Panc1 (cell line): ENCODE data around the gene BHLHE23. TPM values are rescaled to one million over a fixed set of nuclear protein-coding genes. Genes with fewer than 3 reads are reported as not detected.

ENCODE experiments used
- ATAC-seq: fragments of 200-7000 bp; cut with Tn5 transposase; 2 replicates; pipeline ENCODE4 v1.9.1; 2020; ENCODE audit warnings: mild to moderate bottlenecking, moderate library complexity
- BruUV-seq: library from RNA; stranded (reverse); fragments of 400-500 nt; replicated peaks from 2 replicates; lab custom pipeline; 2021; lab: Mats Ljungman, UMichigan
- CTCF ChIA-PET: fragments of 300-600 bp; sonication (Branson Sonifier 250); formaldehyde crosslinking; loops from one replicate; lab custom pipeline; 2022; ENCODE audit warnings: antibody characterized with exemption; lab: Charles Lee
- POLR2A ChIA-PET: fragments of 300-600 bp; sonication (Branson Sonifier 250); formaldehyde crosslinking; loops from one replicate; lab custom pipeline; 2022; ENCODE audit warnings: antibody characterized with exemption; lab: Charles Lee
- DNase-seq: peaks from one replicate; pipeline ENCODE4 v3.0.0-alpha.2; 2010; ENCODE audit warnings: low read depth, low spot score
- H3K27ac ChIP-seq: 2 replicates; pipeline ENCODE4 v1.5.1; 2011; ENCODE audit warnings: mild to moderate bottlenecking, low read length, inconsistent platforms
- H3K27me3 ChIP-seq: fragments of 200-500 bp; sonication (Bioruptor generic); 2 replicates; pipeline ENCODE4 v1.6.0; 2014; ENCODE audit warnings: low read length, inconsistent platforms; ENCODE audit not compliant: control insufficient read depth, insufficient read depth
- H3K36me3 ChIP-seq: fragments of 200-500 bp; sonication (Bioruptor generic); 2 replicates; pipeline ENCODE4 v1.5.1; 2014; ENCODE audit warnings: inconsistent platforms, mild to moderate bottlenecking, low read length, moderate library complexity; ENCODE audit not compliant: control insufficient read depth, insufficient read depth
- H3K4me1 ChIP-seq: 2 replicates; pipeline ENCODE4 v1.5.1; 2011; ENCODE audit warnings: inconsistent platforms, mild to moderate bottlenecking, low read length, moderate library complexity; ENCODE audit not compliant: control insufficient read depth, insufficient read depth
- H3K4me3 ChIP-seq, 2 experiments: 2 replicates each; pipeline ENCODE4 v1.5.1; 2011 to 2012; ENCODE audit warnings: low read depth in 2 of 2, low read length in 2 of 2, mild to moderate bottlenecking in 2 of 2, inconsistent platforms in 1 of 2, moderate library complexity in 1 of 2
- H3K9me3 ChIP-seq: fragments of 200-500 bp; sonication (Bioruptor generic); 2 replicates; pipeline ENCODE4 v1.5.1; 2014; ENCODE audit warnings: low read depth, mild to moderate bottlenecking, inconsistent platforms, low read length, moderate library complexity; ENCODE audit not compliant: control insufficient read depth, insufficient read depth
- CTCF ChIP-seq: fragments of 450-650 bp; IDR thresholded peaks from 2 replicates; pipeline ENCODE4 v1.5.1; 2017; ENCODE audit warnings: mild to moderate bottlenecking
- POLR2AphosphoS5 ChIP-seq: IDR thresholded peaks from 2 replicates; pipeline ENCODE4 v1.6.1; 2012; ENCODE audit warnings: mild to moderate bottlenecking, low read depth, low read length, moderate library complexity
- REST ChIP-seq, 2 experiments: IDR thresholded peaks; 2 replicates each; pipeline ENCODE4 v1.6.1; 2011 to 2012; ENCODE audit warnings: low read depth in 2 of 2, control low read depth in 1 of 2, low read length in 1 of 2, mild to moderate bottlenecking in 1 of 2, moderate library complexity in 1 of 2; ENCODE audit not compliant: insufficient read depth in 1 of 2
- SIN3A ChIP-seq: IDR thresholded peaks from 2 replicates; pipeline ENCODE4 v1.6.1; 2012; ENCODE audit warnings: low read depth, mild to moderate bottlenecking, low read length, moderate library complexity, borderline replicate concordance; ENCODE audit not compliant: insufficient read depth
- TCF7L2 ChIP-seq: IDR thresholded peaks from 2 replicates; pipeline ENCODE4 v1.6.1; 2011; ENCODE audit warnings: mild to moderate bottlenecking, low read depth, low read length, inconsistent platforms
- in situ Hi-C: cut with HindIII; loops from 2 replicates; pipeline ENCODE4 v1.10.0; 2016; ENCODE audit warnings: low sequenced_read_pairs, low pct_unique_long_range_greater_than_20kb
- intact Hi-C: fragments of 100-400 bp; cut with micrococcal nuclease; formaldehyde crosslinking; loops from one replicate; pipeline ENCODE4 v1.10.0; 2022; ENCODE audit not compliant: unreplicated experiment
- total RNA-seq: library from RNA; stranded (reverse); gene quantifications from one replicate; pipeline ENCODE4 v1.2.1, GENCODE V29; 2021; ENCODE audit not compliant: unreplicated experiment

The BHLHE23 gene
- total RNA-seq, 1 experiment from 2014 or later: not detected

- Histone ChIP-seq H3K36me3 (no peaks in the 10 kb centered on the region), H3K27me3 (peaks cover 6% of the 10 kb centered on the region; the same call in 1 of the 2 replicates), H3K9me3 (peaks cover 1% of the 10 kb centered on the region; the same call in 1 of the 2 replicates), H3K27ac (no peak overlapping the region), H3K4me3 (no peak overlapping the region), H3K4me1 (peaks cover 6% of the 10 kb centered on the region)
- POLR2A ChIA-PET: no interaction called here
- no peak for DNase-seq
- BruUV-seq: no TSS peak
- no peak for ATAC-seq
- intact Hi-C loops (no loop called here), in situ Hi-C loops (no loop called here)
- no peak for TF ChIP-seq CTCF
- TF ChIP-seq POLR2AphosphoS5: no peak
- no peak for TF ChIP-seq SIN3A
- no peak for TF ChIP-seq REST (IDR thresholded peaks at IDR 0.05; ENCODE audit: insufficient read depth in 1 of 2, low read depth in 2 of 2, low read length in 1 of 2)
- no peak for TF ChIP-seq TCF7L2
- CTCF ChIA-PET: interaction anchor here (1.6 kb wide), 1 partner anchor 35 kb away, joined by 13 read pairs; no protein-coding TSS in a partner anchor
Observed at GRCh38 chr20:63007646-63008488, 1.1 kb upstream of the BHLHE23 start.

GRCh38 chr20:63007360-63007645, 539 bp upstream of the BHLHE23 start:
- H3K9me3 ChIP-seq: no peaks in the 10 kb centered on the region
- peaks cover 6% of the 10 kb centered on the region for H3K4me1 ChIP-seq
- no peak overlapping the region for H3K27ac ChIP-seq
- no peaks in the 10 kb centered on the region for H3K36me3 ChIP-seq
- intact Hi-C loops: no loop called here
- DNase-seq (no peak), ATAC-seq (no peak)
- no TSS peak for BruUV-seq
- ChIA-PET CTCF (no interaction called here), POLR2A (no interaction called here)
- in situ Hi-C loops: no loop called here
- H3K4me3 ChIP-seq: no peak overlapping the region
- TF ChIP-seq TCF7L2 (no peak), POLR2AphosphoS5 (no peak), CTCF (no peak), REST (IDR thresholded peaks at IDR 0.05; ENCODE audit: insufficient read depth in 1 of 2, low read depth in 2 of 2, low read length in 1 of 2) (no peak), SIN3A (no peak)
- peaks cover 6% of the 10 kb centered on the region; the same call in 1 of the 2 replicates for H3K27me3 ChIP-seq
